GM18519 (cell line): ENCODE results near the gene REEP2.

Experiments
- ATAC-seq: cut with Tn5 transposase; IDR thresholded peaks from one replicate; pipeline ENCODE4 v1.9.1; 2021; ENCODE audit warnings: mild to moderate bottlenecking, moderate library complexity; ENCODE audit not compliant: unreplicated experiment, low FRiP score

REEP2 gene

DNA sequence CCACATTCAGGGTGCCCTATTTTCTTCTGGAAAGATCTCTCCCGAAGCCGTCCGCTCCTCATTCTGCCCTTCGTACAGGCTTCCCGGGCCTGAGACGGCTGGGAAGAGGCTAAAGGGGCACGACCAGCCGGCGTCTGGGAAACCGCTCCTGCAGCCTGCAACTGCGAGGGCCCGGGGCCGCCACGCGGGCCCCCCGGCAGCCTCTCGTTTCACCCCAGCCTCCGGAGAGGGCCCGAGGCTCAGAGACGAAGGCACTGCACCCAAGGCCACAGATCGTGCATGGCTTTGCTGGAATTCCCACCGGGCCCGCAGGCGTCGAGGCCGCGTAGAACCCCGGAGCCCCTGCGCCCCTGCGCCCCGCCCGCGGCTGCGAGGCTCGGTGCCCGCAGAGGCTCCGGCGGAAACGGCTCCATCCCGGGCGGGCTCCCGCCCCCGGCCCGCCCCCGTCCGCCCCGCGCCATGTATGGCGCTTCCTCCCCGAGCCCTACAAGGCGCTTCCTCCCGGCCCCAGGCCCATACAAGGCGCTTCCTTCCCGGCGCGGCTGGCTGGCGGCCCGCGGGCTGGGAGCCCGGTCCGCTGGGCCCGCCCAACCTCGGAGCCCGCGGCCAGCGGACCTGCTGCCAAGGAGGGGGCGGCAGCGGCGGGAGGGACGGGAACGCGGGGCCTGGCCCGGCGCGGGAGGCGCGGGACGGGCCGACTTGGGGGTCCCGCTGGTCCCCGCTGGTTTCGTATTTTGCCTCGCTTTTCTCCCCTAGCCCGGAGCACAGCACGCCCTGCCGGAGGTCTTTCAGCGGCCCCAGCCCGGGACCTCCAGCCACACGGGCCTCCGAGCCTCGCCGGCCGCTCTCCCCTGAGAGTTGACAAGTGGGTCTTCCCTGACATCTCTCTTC, 53.1 kb downstream of the REEP2 start:
- ATAC-seq, result peak; percentile 91

DNA sequence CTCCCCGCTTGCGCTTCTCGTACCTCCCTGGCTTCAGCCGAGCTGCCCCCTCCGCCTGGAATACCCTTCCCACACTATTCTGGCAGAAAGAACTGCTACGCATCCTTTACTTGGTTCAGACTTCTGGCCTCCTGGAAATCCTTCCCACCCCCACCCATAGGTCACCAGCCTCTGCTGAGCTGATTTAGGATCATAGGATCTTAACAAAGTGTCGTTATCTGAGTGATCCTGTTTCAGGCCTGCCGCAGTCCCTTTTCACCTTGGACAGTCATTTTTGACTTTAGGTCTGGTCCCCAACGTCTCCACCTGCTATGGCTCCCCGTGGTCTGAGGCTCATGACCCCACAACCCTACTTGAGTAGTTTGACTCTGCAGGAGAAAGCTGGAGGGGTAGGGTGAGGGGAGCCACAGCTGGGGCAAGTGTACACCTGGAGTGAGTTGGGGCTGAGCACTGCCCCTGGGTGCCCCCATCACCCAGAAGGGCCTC, 53.7 kb downstream of the REEP2 start:
- no peak for ATAC-seq

DNA sequence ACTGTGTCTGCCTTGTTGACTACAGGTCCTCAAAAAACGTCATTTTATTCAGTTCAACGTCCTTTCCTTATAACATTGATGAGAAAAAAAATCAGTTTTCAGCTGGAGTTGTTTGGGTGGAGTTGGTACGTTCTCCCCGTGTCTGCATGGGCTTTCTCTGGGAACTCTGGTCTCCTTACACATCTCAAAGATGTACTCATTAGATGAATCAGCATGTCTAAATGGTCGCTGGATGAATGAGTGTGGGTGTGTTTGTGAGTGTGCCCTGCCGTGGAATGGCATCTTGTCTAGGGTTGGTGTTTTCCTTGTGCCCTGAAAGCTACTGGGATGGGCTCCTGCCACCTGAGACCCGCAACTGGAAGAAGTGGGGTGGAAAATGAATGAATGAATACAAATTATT, 56.5 kb downstream of the REEP2 start:
- ATAC-seq, result no peak
